ENCODE measurements around the gene DLX6.
"Not testable (repeated sequence)": the region's sequence is repeated elsewhere in the genome, so short reads cannot be mapped to it uniquely, and the experiment has no call there.

The DLX6 gene

DNA sequence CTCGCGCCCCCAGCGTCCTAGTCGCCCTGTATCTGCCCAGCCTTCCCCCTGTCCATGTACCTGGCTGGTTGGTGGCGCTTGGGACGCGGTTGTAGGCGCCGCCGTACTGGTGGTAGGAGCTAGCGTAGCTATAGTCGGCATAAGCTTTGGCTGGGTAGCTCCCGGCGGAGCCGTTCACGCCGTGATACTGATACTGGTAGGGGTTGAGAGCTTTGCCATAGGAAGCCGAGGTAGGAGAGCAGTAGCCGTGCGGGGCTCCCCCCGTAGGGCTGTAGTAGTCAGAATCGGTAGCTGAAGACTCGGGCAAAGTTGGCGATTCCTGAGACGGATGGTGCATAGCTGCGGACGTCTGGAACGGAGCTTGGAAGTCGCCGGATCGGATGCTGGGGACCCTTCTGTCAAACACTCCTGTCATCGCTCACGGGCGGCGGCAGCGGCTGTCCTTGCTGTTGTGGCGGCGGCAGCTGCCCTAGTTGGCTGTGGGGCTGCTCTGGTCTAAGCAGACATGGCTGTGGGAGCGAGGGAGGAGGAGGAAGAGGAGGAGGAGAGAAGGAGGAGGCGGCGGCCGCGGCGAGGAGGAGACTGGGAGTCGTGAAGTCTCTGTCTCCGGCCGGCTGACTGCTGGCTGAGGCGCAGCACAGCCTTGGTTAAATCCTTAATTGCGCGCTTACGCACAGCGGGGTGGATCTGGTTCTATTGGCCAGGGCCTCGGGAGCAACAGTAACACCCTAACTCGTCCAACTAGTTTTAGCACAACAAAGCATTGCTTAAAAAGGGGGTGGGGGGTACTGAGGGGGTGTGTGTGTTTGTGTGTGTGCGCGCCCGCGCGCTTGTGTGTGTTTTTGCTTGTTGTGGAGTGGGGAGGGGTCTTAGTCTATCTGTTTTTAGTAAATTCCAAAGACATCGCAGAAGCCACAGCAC is 19.1 kb downstream of the DLX6 start, which contains the start of gene DLX5:
Gene DLX5 (minus strand): TSS at position 623 of the 921 bp plus-strand sequence. CDS start 208 bp downstream, at position 415.
- peak; percentile 48 for DNase-seq

DNA sequence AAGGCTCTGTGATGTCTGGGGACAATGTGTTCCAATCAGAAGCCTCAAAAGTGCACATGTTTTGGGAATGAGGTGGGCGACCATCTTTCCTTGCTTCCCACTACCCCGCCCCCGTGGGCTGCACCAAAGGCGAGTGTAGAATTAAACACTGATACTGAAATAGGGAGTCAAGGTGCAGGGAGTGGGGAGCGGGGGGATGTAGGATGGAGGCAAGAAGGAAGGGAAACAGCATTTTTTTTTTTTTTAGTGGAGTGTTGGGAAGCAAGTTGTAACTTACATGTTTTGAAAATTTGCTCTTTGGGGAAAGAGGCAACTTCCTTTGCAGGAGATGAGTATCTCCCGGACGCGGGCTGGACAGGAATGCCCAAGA is 19.8 kb downstream of the DLX6 start:
- DNase-seq, result no peak

GRCh38 chr7:97025983-97026714 is 20.8 kb downstream of the DLX6 start:
- no peak for DNase-seq

DNA sequence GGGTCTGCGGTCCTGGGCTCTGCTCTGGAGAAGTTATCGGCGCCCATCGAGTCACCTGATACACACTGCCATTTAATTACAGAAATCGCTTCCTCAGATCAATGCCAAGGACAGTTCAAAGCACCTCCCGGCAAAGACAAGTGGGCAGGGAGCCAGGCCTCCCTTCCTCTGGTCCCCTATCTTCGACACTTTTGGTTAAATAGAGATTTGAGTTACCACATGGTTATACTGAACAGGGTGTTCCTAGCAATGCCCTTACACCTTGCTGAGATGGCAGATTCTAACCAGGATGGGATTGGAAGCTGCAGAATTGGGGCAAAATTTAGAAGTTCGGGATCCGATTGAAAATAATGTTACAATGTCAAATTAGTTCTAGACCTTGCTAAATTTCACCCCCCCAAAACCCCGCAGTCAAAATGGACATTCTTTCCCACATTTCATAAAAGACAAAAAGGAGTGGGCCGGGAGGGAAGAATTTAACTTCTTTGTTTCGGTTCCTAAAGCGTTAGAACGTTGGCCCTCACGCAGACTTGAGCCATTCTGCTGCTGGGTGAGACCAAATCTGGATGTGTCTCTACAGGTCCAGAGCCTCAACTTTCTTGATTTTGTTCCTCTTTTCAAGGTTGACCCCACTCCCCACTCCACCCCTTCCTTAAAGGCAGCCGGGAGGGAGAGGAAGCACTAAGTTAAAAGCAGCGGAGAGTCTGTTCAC is 21.5 kb downstream of the DLX6 start:
- no peak for DNase-seq

- peak; percentile 58 for DNase-seq
Measured at GRCh38 chr7:97027427-97028234, 22.3 kb downstream of the DLX6 start.

- DNase-seq, result not testable (repeated sequence)
Measured at GRCh38 chr7:97034213-97034852, 29.0 kb downstream of the DLX6 start.

GRCh38 chr7:97039374-97040065 is 34.2 kb downstream of the DLX6 start:
- no peak for DNase-seq

DNA sequence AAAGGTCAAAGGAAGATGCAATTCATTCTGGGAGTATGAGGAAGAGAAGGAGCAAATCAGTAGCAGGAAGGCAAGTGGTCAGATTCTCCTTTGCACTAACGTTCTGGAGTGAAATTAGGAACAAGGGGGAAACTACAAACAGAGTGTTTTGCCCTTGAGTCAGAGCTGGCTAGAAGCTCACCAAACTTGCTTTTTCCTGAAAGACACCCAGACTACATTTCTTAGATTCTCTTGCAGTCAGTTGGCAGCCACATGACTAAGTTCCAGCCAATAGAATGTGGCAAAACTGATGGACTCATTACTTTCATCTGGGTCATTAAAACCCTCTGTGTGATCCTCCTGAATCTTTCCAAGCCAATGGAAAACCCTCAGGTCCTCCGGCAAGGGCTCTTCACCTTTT is 37.9 kb downstream of the DLX6 start:
- no peak for DNase-seq

All from NCI-H2029 treated with DMSO at 0.1 percent for 48 hours (cell line).